HG02970 (cell line): ENCODE results near the gene MBD4.

Experiments used
- ATAC-seq: cut with Tn5 transposase; IDR thresholded peaks from one replicate; pipeline ENCODE4 v1.9.1; 2021; ENCODE audit warnings: mild to moderate bottlenecking, moderate library complexity, moderate number of reproducible peaks; ENCODE audit not compliant: unreplicated experiment, low FRiP score

MBD4 gene

DNA sequence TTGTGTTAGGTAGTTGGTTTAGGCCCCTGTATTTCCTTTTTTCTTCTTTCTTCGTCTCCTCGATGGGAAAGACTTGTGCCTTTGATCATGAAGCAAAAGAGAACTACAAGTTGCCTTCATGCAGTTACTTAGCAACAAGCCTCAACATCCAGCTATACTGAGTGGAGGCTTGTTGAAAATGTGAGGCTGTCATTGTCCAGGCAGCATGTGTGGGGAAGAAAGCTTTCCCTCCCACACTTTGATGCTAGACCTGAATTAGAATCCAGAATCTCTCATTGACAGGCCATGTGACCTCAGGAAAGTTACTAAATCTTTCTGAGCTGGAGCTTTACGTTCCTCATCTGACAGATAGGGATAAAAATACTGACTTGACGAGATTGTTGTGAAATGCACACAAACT lies 24.0 kb upstream of the MBD4 start:
- ATAC-seq, result no peak

DNA sequence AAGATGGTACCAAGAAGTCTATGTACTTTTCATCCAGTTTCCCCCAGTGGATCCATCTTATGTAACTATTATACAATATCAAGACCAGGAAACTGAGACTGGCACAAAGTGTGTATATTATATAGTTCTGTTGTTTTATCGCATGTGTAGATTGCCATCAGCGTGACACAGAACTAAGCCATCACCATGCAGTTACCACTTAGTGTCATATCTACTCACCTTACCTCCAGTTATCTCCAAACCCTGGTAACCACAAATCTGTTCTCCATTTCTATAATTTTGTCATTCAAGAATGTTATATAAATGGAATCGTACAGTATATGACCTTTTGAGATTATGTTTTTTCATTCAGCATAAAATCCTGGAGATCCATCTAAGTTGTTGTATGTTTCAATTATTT lies 23.3 kb upstream of the MBD4 start:
- ATAC-seq, result no peak

DNA sequence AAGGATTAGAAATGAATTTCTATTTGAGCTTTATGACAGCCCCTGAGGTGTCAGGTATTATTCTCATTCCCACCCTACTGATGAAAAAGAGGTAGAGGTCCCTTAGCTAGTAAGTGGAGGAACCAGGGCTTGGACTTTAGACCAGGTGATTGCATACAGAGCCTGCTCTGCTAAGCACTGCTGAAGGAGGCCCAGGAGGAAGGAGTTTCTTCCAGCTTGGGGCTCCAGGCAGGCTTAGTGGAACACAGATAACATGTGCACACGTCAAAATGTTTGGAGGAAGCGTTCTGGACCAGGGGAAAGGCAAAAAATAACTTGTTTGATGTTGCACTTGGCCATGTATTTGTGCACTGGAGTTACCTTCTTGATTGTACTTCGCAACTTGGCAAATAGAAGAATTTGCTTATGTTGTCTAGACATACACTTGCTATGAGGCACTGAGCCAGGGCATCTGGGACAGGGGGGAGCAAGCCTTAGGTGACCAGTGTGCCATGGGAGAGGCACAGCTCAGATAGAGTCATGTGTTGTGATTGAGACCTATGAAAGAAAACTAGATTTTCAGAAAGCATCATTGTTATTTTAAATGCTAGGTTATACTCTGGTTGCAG lies 22.7 kb upstream of the MBD4 start:
- no peak for ATAC-seq

DNA sequence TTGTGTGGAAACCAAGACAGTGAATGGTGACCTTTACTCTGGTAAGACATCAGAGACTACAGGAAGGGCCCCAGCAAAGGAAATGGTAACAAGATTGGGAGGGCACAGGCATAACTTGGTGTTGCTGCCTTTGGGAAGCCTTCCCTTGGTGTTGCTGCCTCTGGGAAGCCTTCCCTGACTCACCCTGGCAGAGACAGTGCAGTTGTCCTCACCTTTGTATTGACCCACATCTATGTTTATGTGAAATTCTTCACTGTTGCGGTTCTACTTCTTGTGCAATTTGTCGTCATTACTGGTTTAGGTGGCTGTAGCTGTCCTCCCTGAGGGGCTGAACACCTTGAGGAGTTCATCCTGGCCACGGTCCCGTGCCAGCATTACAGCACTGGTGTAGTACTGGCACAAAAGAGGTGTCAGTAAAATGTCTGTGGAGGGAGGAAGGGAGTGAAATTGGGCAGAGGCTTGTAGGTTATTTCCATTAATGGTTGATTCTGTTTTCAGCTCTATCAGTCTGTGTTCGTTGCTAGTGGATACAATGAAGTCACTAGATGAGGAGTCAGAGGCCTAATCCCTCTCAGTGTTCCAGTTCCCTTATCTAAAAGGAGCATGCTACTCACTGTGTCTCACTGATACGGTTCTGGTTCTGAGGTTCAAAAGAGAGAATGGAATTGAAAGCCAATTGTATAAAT lies 21.9 kb upstream of the MBD4 start:
- no peak for ATAC-seq

DNA sequence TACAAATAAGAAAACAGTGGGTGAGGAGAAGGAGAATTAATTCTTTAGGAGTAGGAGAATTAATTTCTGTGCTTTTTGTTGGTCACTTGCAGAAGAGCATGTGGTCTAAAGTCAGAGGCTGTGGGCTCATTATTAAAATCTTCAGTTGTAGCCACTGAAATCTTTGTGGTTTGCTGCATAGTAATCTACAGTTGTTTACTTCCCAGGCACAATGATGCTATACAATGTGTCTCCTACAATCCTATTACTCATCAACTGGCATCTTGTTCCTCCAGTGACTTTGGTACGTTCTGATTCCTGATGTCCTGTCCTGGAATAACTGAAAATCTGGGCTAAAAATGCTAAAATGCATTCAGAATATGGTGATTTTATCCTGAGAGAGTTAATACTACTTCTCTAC lies 21.3 kb upstream of the MBD4 start:
- no peak for ATAC-seq

DNA sequence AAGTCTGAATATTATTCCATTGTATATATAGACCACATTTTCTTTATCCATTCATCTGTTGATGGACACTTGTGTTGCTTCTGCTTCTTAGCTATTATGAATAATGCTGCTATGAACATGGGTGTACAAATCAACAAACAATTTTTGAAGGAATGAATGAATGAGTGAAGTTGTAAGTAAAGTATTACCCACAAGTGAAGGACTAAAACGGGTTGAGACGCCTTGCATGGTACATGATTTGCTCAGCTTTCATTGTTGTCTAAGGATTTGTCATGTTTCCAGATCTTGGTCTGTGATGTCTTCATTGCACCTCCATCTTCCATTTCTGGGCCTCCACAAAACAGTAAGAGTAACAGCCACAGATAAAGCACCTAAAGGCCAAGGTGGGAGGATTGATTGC lies 20.8 kb upstream of the MBD4 start:
- ATAC-seq, result no peak

DNA sequence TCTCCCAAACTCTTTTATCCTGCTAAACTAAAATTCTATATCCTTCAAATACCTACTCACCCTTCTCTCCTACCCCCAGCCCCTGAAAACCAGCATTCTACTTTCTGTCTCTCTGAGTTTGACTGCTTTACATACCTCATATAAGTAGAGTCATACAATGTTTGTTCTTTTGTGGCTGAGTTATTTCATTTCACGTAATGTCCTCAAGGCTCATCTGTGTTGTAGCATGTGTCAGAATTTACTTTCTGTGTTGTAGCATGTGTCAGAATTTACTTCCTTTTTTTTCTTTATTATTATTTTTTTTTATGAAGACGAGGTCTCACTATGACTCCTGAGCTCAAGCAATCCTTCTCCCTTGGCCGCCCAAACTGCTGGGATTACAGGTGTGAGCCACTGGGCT lies 20.4 kb upstream of the MBD4 start:
- no peak for ATAC-seq

DNA sequence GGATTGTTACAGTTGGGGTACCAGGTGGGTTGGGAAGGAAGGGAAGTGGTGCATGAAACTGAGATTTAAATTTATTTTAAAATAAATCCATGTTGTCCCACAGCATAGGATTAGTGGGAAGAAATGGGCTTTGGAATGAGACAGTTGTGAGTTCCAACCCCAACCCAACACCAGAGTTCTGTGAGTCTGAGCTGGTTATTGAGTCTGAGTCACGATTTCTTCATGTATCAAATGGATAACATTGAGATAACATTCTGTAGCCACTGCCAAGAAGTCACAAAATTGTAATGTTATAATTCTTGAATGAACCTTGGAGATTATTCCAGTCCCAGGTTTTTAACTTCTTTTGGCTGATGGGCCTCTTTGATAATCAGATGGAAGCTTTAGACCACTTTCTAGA lies 14.0 kb upstream of the MBD4 start:
- ATAC-seq, result no peak

DNA sequence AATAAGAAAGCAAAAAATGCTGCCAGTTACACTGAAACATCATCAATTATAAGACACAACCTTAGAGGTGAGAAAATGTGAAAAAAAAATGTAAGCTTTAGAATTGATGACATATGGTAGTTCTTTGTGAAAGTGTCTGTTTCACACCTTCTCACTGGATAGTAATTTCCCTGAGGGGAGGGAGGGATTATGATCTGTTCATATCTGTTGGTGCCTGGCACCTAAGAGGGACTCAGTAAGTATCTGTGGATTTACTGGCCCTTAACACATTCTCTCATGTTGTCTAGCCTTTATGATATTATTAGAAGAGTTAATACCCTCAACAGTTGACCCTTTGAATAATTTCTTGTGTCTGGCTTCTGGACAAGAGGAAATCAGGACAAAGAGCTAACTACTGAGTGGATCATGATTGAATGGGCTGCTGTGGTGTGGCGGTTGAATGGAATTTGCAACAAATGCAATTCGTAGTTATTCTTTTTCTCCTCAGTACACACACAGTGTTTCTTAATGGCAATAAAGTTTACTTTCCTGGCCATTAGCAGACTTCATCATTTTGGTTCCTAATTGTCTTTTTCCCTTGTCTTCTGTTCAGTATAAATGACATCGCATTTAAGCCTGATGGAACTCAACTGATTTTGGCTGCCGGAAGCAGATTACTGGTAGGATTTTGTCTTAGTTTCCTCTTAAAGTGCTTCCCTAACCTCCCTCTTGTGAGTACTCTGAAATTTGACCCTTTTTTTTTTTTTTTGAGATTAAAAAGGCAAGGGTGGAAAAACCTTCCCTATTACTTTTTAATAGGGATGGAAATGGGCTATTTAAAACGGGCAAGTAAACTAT lies 9.7 kb upstream of the MBD4 start:
- no peak for ATAC-seq

DNA sequence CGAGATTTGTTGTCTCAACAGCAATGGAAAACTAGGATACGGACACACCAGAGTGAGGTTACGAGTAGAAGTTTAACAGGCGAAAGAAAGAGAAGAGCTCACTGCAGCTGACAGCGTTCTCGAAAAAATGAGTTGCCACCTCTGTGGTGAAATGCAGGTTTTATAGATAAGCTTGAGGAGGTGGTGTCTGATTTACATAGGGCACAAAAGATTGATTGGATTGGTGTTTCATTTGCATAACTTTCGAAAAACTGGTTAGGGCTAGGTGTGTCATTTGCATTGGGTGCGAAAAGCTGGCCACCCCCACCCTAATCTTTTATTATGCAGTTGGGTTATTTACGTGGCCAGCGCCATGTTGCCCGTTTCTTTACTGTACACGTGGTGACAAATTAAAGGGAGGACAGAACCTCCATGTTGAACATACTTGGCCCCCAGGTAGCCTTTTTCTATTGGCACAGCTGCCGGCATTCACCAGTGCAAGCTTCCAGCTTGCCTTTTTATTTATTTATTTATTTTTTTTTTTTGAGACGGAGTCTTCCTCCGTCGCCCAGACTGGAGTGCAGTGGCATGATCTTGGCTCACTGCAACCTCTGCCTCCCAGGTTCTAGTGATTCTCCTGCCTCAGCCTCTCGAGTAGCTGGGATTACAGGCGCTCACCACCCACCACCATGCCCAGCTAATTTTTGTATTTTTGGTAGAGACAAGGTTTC lies 8.6 kb upstream of the MBD4 start:
- no peak for ATAC-seq

DNA sequence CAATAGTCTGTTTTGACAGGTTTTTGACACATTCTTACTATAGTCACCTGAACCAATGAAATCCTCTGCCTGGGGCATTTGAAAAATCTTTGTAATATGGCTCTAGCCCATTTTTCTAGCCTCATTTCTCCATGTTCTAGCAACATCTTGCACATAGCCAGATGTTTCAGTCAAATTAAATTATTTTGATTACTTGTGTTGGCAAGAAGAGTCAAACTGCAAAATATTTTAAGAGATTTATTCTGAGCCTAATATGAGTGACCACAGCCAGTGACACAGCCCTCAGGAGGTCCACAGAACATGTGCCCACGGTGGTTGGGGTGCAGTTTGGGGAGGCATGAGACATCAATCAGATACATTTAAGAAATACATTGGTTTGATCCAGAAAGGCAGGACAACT lies 7.2 kb upstream of the MBD4 start:
- no peak for ATAC-seq

DNA sequence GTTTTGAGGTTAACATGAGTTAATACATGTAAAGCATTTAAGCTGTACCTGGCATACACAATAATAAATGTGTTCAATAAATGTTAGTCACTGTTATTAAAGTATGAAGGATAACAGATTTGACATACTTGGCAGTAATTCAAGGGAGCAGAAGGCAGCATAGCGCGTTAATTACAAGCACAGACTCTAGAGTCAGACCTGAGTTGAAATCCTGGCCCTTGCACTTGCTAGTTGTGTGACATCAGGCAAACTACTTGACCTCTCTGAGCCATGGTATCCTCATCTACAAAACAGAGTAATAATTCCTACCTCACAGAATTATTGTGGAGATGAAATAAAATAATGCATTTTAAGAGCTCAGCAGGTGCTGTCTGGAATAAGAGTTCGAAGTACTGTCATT lies 5.7 kb upstream of the MBD4 start:
- ATAC-seq, result no peak

DNA sequence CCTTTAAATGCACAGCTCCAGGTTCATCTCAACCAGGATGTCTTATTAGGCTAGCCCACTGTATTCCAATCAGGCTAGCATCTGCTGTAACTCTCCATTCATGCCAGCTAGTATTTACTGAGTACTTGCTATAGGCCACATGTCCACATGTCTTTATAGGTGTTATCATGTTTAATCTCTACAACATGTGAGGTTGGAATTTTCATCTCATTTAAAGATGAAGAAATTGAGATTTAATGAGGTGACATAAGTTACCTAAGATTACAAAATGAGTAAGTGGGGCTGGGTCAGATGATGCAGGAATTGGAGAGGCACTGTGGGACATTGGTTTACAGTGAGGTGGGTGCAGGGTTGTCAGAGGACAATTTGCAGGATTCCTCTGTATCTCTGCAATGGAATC lies 3.2 kb upstream of the MBD4 start:
- no peak for ATAC-seq

DNA sequence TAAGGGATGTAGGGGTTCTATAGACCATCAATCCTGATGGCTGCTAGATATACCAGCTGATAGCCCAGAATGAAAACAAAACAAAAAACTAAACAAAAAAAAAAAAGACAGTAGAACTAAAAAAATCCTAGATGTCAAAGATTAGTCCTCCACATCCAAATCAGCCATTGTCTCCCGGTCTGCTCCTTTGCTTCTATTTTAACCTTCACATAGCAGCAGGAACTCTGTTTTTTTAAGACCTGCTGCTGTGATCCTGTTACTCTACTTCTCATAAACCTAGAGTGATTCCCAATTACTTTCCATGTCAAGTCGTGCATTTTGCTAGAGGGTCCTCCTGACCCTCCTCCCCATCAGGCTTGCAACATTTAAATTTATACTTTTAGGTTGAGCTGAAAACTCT lies 2.7 kb upstream of the MBD4 start:
- ATAC-seq, result no peak

DNA sequence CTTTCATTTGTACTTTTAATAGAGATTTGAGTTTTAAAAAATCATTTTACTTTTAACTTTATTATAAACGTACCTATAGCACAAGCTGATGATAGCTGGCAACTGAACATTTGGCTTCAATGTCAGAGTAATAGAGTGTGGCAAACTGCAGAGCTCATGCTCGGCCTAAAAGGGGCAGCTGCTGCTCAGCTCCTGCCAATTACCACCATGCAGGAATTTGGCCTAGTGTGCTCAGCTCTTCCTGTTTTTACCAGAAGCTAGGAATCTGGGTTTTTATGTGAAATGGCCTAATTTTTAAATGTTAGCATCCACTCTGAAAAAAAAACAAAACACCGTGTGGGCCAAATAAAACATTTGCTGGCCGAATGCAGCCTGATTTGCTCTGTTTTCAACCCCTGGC lies 2.0 kb upstream of the MBD4 start:
- no peak for ATAC-seq

DNA sequence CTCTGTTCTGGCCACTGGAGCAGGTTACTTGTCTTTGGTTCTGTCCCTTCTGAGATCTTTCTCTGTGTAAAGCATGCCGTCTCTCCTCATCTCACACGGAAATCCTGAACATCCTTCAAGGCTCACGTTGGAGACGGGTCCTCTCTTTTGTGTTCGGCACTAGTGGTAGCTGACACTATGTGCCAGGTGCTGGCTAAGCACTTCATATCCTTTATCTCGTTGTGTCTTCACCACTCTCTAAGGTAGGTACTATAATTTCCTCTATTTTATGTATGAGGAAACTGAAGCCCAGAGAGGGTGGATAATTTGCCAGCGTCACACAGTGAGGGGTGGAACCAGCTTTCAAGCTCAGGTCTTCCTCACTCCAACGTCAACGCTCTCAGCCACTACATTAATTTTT lies 1.5 kb upstream of the MBD4 start:
- ATAC-seq, result no peak

DNA sequence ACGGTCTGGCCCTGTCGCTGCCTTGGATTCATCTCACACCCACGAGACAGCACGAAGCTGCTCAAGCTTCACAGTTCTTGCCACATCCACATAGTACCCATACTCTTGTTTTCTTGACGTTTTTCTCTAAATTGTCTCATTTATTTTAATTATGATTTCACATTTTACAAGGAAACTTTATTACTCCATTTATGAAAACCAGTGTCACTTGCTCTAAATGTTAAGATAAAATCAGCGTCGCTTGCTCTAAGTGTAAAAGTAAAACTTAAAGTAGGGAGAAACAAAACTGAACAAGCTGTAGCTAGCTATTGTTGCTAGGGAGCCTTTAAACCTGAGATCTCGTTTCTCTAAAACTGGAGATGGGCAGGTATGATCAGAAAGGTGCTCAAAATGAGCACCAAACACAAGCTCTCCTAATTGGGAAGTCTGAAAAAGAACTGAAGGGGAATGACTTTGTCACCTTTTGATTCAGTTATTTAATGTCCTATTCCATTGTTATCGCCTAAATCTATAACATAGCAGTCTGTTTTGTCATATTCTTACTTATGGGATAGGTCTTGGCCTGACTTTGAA lies 956 bp upstream of the MBD4 start:
- ATAC-seq, result no peak

DNA sequence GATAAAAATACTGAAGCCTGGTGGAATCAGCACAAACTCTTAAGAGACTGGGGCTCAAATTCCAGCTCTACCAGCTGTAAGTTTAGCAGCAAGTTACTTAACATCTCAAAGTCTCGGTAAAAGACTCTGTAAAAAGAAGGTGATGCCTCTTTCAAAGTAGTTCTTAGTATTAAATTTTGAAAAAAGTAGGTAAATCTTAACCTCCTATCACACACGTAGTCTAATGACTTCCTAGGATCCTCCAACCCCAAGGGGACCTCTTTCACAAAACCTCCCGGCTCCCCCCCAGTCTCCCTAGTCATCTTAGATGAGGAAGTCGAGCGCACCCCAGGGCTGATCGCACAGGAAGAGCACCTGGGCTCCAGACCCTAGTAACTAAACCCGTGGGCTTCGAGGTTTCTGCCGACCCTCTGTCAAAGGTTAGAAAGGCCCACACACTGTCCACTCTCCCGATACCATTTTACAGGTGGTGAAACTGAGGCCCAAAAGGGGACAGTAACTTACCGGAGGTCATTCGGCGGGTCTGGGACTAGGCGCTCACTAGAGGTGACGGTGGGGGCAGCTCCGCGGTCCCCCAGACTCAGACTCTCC lies 427 bp downstream of the MBD4 start:
- ATAC-seq, result peak; percentile 13

DNA sequence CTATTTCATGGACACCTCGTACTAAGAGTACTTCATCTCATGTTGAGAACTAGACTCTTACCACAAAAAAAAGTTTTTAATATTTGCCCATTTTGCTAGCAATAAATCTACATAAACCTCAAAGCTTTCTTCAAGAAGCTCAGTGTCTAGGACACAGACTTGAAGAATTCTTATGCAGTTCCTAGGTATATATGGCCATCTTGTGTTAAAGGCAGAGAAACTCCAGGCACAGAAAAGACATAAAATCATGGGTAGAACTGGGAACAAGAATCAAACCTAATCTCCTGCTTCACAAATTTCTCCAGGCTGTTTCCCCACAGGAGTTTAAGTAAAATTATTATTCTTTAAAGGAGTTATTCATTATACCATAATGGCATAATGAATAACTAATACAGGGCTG lies 4.4 kb downstream of the MBD4 start:
- ATAC-seq, result no peak

DNA sequence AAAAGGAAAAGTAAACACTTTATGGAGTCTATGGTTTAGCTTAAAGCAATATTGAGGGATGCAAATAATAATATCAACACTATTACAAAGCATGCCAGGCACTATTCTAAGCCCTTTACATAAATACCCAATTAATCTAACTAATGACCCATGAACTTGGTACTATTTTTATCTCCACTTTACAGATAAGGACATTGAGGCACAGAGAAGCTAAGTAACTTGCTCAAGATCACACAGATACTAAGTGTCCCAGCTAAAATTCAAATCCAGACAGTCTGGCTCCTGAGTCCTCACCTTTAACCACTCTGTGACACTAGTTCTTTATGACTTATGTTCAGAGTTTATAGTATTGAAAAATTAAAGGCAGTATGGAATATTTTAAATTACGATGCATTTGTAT lies 5.6 kb downstream of the MBD4 start:
- ATAC-seq, result no peak

DNA sequence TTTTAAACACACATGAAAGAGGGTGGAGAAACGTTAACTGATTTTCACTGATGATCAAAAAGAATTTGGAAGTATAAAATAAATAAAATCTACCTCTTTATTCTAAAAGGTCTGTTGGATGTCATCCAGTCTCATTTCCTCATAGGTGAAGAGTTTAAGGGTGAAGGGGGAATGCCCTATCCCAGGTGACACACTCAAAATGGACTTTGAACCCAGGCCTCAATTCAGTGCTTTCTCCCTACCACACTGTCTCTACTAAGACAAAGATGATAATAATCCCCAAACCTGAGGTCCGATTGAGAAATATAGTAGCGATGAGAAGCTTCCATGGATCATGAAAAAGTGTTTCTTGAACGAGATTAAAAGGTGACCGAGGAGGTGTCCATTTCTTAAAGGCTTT lies 6.2 kb downstream of the MBD4 start:
- no peak for ATAC-seq
